DMS153 treated with DMSO at 0.1 percent for 48 hours (cell line): ENCODE measurements around the gene PKDCC.

Experiments
- DNase-seq: peaks from one replicate; lab custom pipeline; 2025; ENCODE audit not compliant: unreplicated experiment; lab: John Stamatoyannopoulos, UW

The PKDCC gene

DNA sequence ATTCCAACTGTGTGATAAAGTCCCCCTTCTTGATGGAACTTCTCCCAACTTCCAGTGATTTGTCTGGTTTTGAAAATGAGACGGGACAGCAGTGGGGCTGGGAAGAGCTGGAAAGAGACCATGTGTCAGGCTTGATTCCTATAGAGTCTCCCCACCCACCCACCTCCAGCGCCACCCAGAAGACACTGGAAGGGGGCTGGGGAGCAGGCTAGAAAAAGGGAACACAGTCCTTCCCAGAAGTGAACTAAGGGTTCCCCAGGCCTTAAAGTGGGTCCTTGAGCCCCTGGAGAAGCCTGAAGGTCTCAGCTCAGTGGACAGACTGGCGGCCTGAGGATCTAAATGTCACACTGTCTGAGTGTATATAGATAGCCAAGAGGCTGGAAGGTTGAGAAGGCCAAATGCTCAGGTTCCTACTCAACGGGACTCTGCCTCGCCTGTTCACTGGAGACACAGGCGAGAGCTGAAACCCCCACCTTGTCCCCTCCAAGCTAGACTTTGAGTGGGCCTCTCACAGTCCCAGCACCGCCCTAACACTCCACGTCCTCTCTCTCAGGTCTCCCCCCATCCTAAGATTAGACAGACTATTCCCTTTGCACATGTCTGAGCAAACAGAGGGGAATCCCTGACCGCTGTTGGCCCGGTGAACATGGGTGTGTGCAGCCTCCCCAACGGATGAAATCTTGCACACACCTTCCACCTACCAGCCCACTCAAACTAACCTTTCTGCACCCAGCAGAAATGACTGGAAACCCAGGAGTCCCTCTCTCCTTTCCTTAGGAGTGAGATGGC is 1.6 kb downstream of the PKDCC start:
- no peak for DNase-seq

DNA sequence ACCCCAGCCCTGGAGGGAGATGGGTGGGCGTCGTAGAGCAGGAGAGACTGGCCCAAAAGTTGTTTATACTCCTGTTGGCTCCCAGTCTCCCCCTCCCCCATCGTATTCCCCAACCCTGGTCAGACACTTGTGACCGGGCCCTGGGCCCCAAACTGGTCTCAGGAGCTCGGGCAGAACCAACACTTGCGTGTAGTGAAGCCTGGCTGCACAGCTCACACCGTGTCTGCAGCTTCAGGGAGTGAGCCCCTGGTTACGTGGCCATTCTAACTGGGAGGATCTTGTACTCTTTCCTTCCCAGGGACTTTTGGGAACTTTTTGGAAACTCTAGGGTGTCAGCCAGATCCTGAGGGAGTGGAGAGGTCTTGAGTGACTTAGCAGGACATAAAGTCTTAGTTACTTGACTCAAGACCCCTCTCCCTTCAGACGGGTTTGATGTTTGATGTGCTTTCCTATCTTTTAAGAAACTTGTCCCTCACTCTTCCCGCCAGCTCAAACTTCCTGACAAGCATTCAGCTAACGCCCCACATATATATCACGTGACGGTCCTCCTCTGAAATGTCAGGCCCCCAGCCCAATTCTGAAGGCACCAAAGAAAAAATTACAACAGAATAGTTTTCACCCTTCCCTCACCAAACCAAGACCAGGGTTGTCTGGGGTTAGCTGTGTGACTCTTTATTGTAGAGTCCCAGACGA is 2.3 kb downstream of the PKDCC start:
- DNase-seq = no peak

DNA sequence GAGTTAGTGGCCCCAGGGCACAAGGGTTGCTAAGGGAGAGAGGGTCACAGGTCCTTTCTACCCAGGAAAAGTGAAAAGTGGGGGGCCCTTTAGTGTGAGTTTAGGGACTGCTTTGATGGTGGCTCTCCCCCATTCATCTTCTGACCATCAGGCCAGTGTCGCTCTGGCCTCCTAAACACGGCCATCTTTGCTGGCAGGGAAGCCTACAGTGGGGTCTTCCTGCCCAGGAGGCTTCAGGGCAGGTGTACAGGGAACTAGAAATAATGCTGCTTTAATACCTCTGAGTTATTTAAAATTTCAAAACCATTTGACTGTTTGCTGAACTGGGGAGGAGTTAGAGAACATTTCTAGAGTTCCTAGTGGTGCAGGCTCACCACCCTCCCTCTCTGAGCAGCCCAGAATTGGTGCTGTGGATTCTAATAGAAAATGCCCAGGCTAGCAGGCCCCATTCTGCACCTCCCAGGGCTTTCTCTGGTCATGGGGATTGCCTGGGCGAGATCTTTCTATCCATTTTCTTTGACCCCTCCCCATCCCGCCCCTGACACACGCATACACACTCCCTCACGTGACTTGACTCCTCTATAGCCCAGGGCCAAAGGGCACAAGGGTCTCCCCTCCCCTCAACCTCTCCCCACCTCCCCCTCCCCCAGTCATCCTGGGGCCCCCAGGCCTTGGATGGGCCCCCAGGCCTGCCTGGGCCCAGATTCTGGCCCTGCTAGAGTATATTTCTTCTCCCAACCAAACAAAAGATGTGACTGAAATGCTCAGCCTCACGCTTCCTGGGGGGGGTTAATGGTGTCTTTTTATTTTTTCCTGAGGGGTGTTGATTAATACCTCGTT is 3.1 kb downstream of the PKDCC start:
- no peak for DNase-seq

DNA sequence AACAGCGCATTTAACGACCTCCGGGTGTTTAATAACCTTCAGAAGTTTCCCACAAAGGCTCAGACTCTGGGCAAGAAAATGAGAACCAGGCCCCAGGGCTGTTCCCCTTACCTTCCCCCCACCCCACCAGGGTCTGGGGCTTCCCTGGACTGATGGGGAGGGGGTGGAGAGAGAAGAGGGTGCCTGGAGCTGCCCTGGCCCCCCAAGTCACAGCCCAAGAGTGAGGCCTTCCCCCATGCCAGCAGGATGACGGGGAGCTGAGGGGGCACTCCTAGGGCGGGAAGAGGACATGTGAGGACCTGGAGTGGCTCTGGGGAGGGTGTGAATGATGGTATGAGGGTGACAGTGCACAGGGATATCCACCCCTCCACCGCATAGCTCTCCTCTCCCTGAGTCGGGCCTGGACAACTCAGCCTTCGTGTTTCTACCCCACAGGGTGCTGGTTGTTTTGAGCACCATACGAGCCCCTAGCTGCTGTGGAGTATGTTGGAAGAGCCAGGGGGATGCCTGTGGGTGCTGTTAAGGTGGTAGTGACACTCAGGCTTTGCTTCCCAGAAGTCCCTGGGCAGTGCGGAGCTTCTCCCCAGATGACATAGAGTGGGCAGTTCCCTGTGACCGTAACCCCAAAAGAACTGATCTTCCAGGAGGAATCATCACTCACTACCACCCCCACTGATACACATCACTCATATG is 3.9 kb downstream of the PKDCC start:
- DNase-seq = no peak

DNA sequence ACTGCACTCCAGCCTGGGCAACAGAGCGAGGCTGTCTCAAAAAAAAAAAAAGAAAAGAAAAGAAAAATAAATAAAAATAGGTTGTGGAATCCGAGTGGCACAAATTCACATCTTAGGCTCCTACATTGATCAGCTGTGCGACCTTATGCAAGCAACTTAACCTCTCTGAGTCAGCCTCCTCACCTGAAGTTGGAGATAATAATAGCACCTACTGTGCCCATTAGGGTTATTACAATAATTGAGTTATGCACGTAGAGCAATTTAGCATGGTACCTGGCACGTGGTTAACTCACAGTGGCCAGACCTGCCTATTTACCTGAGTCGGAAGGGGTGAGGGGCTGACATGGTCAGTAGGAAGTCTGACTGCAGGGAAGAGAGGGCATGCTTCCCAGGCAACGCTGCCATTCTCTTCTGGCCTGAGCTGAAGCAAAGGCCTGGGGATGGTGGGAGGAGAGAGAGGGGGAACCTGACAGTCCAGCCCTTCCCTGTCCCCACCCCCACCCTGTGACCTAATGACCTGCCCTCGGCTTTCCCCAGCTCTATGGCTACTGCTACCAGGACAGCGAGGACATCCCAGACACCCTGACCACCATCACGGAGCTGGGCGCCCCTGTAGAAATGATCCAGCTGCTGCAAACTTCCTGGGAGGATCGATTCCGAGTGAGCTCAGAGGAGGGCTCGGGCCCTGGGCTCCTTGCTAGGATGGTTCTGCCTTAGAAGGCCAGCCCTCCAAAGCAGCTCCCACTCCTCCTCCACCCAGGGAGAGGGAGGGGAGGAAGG is 5.1 kb downstream of the PKDCC start:
- DNase-seq = no peak

DNA sequence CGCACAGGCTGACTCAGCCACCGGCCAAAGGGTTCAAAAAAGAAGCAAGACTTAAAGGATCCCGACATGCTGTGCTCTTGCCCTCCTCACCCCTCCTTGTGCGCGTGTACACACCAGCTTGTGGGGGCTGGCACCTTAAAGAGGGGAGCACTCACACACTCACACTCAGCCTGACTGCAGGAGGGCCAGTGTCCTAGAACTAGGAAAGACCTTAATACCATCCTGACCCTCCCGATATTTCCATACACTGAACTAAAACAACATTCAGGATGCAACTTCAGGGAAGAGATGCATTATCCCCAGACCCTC is 5.6 kb downstream of the PKDCC start:
- no peak for DNase-seq

DNA sequence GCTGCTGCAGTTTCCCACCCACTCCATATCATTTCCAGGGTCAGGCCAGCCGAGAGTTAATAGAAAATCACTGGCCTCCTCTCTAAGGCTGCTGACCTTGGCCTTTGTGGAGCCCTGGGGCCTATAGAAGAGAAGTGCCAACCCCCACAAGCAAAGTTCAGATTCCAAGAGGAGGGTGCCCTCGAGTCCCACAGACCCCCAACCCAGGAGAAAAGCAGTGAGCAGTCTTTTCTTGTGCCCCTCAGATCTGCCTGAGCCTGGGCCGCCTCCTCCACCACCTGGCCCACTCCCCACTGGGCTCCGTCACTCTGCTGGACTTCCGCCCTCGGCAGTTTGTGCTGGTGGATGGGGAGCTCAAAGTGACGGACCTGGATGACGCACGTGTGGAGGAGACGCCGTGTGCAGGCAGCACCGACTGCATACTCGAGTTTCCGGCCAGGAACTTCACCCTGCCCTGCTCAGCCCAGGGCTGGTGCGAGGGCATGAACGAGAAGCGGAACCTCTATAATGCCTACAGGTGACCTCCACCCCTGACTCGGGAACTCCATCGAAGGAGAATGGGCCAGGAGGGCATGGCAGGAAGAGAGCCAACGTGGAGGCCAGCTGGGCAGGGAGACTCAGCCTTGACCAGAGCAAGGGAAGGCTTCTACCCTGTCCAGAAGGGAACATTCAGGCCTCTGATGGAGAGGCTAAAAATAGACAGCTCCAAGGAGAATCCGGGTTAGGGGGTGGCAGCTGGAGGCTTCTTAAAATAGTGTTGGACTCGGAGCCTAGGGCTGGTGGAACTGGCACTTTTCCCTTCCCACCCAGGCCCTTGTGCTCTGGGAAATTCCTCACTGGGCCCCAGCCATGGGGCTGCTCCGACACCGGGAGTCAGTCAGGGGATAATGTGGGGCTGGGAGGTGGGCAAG is 6.2 kb downstream of the PKDCC start:
- DNase-seq = no peak

DNA sequence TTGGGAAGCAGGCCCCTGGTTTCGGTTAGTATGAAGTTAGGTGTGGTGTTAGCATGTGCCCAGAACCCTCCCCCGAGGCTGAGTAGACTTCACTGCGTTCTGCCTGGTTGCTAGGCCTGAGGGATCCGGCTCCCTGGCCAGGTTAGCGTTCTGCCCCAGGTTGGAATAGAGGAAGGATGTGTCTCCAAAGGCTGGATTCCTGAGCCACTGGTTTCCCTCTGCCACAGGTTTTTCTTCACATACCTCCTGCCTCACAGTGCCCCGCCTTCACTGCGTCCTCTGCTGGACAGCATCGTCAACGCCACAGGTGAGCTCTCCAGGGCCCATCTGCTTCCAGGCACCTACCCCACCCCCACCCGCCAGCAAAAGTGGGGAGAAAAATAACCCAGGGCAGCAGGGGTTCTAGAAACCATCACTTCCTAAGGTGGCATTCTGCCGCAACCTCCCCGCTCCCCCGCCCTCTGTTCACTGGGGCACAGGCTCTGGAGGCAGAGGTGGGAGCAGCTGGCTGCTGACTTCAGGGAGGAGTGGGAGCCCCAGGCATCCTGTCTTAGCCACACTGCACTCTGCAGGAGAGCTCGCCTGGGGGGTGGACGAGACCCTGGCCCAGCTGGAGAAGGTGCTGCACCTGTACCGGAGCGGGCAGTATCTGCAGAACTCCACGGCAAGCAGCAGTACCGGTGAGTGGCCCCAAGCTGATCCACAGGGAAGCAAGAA is 7.1 kb downstream of the PKDCC start:
- DNase-seq = no peak

DNA sequence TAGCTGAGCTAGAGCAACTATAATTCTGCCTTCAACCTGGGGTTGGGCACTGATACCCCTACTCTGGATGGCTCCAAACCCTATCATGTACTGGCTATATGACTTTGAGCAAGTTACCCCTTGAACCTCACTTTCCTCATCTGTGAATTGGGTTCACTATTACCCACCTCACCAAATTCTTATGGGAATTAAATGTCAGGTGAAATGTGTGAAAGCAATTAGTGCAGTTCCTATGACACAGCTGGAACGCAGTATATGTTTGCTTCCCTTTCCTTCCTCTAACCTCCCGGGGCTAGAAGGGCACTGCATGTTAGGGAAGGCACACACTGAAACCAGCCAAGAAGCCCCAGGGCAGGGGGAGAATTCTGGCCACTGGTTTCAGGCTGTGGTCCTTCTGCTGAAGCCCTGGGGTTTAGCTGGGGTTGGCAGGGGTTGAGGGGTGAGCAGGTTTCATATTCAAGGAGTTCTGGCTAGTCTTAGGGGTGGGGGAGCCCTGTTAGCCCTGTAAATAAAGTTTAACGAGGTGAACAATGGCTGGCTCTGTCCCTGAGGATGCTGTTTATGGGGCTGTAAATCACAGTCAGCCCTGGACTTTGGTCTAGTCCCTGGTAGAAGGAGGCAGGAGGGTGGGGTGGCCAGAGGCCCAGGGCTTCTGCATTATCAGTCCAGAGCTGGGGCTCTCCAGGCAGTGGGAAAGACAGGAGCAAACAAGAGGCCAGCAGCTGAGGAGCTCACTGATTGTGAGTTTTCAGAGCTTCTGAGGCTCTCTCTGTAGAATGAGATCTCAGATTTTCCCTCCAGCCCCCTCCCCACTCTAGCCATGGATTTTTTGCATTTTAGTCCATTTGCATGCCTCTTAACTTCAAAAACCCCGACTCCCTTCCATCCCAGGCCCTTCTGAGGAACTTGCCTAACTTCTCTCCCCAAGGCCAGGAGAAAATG is 8.0 kb downstream of the PKDCC start:
- DNase-seq = no peak

DNA sequence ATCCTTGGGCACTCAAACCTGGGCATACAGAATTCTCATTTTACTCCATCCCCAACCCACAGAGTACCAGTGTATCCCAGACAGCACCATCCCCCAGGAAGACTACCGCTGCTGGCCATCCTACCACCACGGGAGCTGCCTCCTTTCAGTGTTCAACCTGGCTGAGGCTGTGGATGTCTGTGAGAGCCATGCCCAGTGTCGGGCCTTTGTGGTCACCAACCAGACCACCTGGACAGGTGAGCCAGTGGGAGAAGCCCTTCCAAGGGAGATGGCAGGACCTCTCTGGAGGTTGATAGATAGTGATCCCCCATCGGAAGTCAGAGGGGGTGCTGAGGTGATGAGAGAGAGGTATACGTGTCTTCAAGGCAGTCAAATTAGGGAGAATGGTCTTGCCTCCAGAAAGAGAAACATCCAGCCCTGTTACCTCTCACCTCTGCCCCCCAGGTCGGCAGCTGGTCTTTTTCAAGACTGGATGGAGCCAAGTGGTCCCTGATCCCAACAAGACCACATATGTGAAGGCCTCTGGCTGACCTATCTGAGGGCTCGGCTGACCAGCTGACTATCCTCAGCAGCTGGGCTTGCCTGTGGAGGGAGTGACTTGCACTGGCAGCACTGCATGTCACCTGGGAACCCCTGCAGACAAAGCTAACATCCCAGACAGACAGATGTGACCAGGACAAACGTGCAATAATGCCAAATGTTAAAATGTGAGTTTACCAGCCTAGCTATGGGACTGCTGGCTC is 9.5 kb downstream of the PKDCC start:
- DNase-seq = no peak

DNA sequence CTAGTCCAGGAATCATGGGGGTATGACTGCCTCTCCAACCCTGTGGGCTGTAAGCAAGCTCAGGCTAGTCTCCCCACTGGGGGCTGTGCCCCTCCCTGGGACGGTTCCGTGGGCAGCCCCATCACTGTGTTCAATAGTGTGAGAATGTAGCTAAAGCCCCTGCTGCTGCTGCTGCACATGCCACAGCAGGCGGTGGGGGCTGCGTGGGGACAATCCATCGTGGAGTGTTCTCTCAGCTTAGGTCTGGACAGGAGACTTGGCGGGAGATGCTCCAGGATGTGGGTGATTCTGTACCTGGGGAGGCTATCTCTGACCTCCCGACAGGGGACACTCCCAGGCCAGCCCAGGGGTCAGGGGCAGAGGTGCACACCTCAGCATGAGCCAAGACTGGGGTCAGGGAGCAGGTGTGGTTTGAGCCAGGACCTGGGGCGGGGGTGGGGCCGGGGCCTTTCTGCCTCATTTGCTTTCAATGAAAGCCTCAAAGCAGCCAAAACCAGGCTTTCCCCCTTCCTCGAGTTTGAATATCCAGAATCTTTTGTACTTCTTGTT is 10.2 kb downstream of the PKDCC start:
- no peak for DNase-seq

DNA sequence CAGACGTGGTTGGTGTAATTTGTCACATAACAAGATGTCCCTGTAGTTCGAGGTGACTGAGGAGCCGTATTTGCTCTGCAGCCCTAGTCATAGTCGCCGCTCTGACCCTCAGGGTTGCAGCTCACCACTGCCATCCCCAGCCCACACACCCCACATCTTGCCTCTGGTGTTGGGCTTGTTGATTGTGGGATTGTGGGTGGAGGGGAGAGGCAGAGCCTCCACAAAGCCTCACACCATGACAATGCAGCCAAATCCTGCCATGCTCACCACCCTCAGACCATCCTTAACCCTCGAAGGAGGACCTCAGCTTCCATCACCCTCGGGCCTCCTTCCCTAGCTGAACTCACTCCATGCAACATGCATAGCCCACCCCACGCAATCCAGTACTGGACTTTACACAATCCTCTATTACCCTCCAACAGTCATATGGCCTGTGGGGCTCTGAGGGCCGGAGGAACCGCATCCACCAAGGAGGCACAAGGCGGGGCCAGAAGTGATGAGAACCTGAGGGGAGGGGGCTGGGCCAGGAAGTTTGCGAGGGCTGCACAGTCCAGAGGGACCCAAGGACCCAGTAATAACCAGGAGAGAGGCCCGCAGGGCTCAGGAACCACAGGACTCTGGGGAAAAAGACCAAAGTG is 11.6 kb downstream of the PKDCC start:
- DNase-seq = no peak

DNA sequence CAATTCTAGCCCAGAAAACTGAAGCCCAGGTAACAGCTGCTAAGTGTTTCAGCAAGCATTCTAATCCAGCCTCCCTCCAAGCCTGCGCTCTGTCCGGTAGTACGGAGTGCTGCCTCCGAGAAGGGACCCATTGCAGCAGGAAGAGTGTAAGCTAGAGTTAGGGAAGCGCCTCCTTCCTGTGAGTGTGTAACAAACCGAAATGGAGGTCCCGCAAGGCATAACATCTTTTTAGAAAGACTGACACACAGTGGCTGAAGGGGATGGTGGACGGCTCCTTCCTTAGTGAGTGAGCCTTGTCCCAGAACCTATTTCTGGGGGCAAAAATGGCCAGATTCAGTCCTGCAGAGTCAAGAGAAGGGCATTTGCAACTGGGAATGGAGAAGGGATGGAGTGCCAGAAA is 12.2 kb downstream of the PKDCC start:
- no peak for DNase-seq

DNA sequence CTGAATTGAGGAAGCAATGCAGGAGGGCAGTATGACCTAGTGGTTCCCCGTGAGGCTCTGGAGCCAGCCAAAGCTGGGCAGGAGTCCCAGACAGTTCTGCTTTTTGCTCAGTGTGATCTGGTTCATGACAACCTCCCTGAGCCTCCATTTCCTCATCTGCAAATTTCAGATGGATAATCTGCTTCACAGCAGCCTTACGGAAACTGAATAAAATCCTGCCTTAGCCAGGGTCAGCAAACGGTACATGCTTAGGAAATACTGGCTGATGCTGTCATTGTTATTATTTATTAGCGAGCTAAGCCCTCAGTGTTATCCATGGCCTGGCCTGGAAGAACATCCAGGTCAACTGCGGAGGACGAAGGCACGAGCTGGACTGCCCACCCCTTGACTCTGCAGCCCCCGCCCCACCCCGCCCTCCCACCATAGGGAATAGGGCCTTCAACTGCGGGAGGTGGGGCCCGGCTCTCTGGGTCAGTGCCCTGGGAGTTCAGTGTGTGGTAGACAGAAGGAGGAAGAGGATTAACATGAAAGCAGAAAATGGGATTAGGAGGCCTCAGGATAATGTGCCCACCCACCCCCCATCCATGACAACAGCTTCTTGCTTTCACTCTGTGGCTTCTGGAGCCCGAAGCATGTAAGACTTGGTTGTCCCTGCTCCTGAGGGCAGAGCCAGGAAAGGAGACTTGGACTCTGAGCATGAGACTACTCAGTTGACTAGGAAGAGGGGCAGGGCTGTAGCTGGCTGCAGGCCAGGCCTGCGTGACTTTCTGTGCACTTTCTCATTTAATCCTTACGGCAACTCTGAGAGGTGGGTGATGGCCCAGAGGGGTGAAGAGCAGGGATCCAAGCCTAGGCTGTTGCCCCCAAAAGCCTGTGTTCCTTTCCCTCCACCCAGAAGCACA is 13.1 kb downstream of the PKDCC start:
- DNase-seq = no peak

DNA sequence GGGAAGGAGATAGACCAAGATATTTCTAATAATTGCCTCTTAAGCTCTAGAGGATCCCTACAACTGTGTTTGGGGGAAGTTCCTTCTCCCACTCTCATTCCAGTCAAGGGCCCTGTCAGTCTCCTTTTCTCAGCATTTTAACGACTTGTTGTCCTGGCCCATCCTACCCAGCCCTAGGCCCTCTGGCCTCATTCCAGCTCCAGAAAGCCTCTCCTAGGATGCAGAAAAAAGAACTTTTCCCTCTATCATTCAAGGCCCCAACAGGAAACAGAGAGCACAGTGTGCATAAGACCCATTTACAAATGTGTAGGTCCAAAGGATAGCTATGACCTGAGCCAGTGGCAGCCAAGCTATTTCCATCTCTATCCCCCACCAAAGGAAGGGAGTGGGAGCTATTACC is 14.0 kb downstream of the PKDCC start:
- no peak for DNase-seq
